HG03457 (cell line): ENCODE measurements around the gene DLX2.

ENCODE experiments used
- ATAC-seq: cut with Tn5 transposase; IDR thresholded peaks from one replicate; pipeline ENCODE4 v1.9.1; 2021; ENCODE audit warnings: moderate number of reproducible peaks; ENCODE audit not compliant: unreplicated experiment

DLX2 gene

GRCh38 chr2:172094294-172095145 lies 8.2 kb downstream of the DLX2 start:
- ATAC-seq: no peak

GRCh38 chr2:172093416-172094293 lies 9.0 kb downstream of the DLX2 start:
- no peak for ATAC-seq

- ATAC-seq: no peak
Measured at GRCh38 chr2:172092716-172093415, 9.8 kb downstream of the DLX2 start.

GRCh38 chr2:172091761-172092566 lies 10.7 kb downstream of the DLX2 start:
- no peak for ATAC-seq

- no peak for ATAC-seq
Measured at GRCh38 chr2:172091000-172091641, 11.6 kb downstream of the DLX2 start.

GRCh38 chr2:172090044-172090961 lies 12.4 kb downstream of the DLX2 start:
- no peak for ATAC-seq

GRCh38 chr2:172089633-172090032 lies 13.1 kb downstream of the DLX2 start:
- ATAC-seq: no peak

GRCh38 chr2:172089005-172089504 lies 13.6 kb downstream of the DLX2 start:
- no peak for ATAC-seq

- no peak for ATAC-seq
Measured at GRCh38 chr2:172088245-172089004, 14.3 kb downstream of the DLX2 start.

- no peak for ATAC-seq
Measured at GRCh38 chr2:172087780-172088244, 14.9 kb downstream of the DLX2 start.

- no peak for ATAC-seq
Measured at GRCh38 chr2:172087207-172087779, 15.4 kb downstream of the DLX2 start.

GRCh38 chr2:172086241-172087206 lies 16.2 kb downstream of the DLX2 start:
- no peak for ATAC-seq

GRCh38 chr2:172085460-172086159 lies 17.1 kb downstream of the DLX2 start, which contains the start of gene DLX1:
Gene DLX1, plus strand, starts transcription at chr2:172085507. Its CDS starts 171 bp downstream, at chr2:172085678.
- peak; percentile 12 for ATAC-seq

- ATAC-seq: peak; percentile 62
Measured at GRCh38 chr2:172084645-172085459, 17.8 kb downstream of the DLX2 start.

GRCh38 chr2:172084395-172084644 lies 18.4 kb downstream of the DLX2 start:
- ATAC-seq: no peak
